ENCODE measurements around the gene APBA3.

Gene APBA3

DNA sequence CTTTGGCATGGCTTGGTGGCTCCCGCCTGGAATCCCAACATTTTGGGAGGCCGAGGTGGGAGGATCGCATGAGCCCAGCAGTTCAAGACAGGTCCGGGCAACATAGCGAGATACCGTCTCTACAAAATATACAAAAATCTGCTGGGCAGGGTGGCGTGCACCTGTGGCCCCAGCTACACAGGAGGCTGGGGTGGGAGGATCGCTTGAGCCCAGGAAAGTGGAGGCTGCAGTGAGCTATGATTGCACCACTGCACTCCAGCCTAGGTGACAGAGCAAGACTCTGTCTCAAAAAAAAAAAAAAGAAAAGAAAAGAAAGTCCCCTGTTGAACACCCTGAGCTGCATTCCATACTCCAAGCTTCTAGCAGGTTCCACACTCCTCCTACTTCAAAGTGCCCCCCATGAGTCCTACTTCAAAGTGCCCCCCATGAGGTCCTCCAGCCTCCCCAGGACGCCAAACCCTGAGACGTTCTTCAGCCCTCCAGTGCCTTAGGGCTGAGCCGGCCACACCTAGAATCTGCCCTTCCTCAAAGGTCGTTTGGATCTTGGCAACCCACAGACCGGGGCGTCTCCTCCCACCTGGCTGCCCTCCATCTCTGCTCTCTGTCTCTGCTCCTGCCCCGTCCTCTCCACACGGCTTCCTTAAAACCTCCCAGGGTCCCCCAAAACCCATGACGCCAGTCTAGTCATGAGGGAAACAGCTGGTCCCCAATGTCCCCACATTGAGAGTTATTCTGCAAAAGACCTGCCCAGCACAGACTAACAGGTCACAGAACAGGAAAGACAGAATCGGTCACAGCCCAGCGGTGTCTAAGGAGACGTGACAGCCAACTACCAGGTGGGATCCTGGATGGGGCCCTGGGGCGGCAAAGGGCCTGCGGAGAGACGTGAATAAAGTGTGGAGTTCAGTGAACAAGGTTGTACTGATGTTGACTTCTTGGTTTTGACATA is 48.6 kb downstream of the APBA3 start:
- no peak for DNase-seq

DNA sequence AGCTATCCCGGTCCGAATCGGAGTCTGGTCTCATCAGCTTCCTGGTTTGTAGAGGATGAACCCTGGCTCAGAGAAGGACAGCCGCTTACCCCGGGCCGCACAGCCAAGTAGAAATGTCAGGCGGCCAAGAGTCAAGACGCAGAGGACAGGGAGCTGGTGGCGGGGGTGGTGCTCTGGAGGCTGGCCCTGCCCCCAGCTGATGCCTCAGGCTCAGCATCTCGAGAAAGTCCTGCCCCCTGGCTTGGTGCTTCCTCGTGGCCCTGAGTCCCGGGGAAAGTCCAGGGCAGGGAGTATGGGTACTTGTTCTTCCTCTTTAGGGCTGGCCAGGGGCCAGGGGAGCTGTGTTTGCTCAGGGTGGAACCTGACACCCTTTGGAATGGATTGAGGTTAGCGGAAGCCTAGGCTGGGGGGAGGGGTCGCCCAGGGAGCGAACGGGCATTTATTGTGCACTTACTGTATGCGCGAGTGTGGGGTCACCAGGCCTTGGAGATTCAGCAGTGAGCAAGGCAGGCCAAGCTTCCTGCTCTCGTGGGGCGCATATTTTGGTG is 51.2 kb downstream of the APBA3 start:
- DNase-seq = no peak

DNA sequence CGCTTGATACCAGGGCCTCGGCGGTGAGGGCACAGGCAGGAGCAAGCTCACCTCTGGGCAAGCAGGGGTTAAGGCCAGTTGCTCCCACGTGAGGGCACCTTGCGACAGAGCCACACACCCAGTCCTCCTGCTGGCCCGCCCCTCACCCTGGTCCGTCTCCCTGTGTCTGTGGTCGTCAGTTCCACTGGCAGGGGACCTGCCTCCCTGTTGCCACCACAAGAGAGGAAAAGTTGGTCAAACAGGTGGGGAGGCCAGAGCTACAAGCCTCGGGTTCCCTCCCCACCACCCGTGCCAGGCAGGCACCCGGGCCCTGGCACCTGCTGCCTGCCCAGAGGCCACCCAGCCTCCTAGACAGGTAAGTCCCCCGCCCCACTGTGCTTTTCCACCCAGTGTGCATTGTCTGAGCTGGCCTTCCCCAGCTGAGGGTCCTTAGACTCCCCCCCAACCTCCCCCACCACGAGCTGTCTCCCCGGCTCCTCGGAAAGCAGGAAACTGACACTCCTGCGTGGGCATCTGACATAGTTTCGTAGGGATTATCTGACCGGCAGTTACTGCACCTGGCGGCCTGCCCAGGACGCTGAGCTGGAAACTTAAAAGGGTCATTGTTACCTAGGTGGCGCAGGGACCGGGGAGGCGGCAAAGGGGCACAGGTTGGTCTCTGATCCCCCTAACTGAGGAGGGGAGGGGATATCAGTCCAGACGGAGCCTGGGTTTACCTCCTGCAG is 53.1 kb downstream of the APBA3 start, which contains the start of gene TJP3:
Gene TJP3, plus strand, starts transcription at position 178 of the 725 bp plus-strand sequence. CDS start 20,049 bp downstream, outside the sequence.
- DNase-seq = no peak

DNA sequence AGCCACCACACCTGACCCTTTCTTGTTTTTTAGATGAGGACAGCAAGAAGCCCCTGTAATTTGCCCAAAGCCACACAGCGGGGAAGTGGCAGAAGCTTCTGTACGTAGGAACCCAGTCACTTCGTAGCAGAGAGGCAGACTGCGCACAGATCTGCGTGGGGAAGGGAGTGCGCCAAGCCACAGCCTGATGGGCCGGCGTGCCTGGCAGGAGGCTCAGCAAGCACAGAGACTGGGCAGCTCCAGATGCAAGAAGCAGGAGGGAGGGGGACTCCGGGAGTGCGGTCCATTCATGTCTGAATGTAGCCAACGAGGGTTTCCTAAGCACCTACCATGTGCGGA is 53.7 kb downstream of the APBA3 start:
- DNase-seq = no peak

DNA sequence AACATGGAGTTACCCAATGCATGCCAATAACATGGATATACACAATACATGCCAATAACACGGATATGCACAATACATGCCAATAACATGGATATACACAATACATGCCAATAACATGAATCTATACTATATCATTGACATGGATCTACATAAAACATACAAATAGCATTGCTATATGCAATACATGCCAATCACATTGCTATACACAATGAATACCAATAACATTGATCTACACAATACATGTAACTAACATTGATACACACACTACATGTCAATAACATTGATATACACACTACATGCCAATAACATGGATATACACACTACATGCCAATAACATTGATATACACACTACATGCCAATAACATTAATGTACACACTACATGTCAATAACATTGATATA is 60.3 kb downstream of the APBA3 start:
- DNase-seq = no peak

All from cerebellar nuclear complex (tissue), 1 donor.